HFF-Myc (cell line): ENCODE measurements around the gene PSME2.

Experiments used
- DNase-seq: peaks from one replicate; pipeline ENCODE4 v3.0.0-alpha.2; 2011; ENCODE audit warnings: low read depth; ENCODE audit errors: extremely low read depth
- H3K4me3 ChIP-seq: replicated peaks from 2 replicates; pipeline ENCODE4 v1.5.1; 2011; ENCODE audit warnings: low read depth, mild to moderate bottlenecking, control low read depth, low read length
- TF ChIP-seq, protein P1 (sequence below): IDR thresholded peaks from 2 replicates; pipeline ENCODE4 v1.5.1; 2012; ENCODE audit warnings: mild to moderate bottlenecking, low read depth, low read length, control low read depth; ENCODE audit errors: missing control alignments

Gene PSME2

GRCh38 chr14:24130380-24130716 lies 16.1 kb downstream of the PSME2 start, which contains the start of gene FITM1:
TSS of gene FITM1 (plus strand) at chr14:24130659. CDS start at chr14:24131564, 905 bp downstream.
- DNase-seq: no peak
- no peak within 1 kb of the TSS for H3K4me3 ChIP-seq
- TF ChIP-seq, protein P1, sequence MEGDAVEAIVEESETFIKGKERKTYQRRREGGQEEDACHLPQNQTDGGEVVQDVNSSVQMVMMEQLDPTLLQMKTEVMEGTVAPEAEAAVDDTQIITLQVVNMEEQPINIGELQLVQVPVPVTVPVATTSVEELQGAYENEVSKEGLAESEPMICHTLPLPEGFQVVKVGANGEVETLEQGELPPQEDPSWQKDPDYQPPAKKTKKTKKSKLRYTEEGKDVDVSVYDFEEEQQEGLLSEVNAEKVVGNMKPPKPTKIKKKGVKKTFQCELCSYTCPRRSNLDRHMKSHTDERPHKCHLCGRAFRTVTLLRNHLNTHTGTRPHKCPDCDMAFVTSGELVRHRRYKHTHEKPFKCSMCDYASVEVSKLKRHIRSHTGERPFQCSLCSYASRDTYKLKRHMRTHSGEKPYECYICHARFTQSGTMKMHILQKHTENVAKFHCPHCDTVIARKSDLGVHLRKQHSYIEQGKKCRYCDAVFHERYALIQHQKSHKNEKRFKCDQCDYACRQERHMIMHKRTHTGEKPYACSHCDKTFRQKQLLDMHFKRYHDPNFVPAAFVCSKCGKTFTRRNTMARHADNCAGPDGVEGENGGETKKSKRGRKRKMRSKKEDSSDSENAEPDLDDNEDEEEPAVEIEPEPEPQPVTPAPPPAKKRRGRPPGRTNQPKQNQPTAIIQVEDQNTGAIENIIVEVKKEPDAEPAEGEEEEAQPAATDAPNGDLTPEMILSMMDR: no peak

DNA sequence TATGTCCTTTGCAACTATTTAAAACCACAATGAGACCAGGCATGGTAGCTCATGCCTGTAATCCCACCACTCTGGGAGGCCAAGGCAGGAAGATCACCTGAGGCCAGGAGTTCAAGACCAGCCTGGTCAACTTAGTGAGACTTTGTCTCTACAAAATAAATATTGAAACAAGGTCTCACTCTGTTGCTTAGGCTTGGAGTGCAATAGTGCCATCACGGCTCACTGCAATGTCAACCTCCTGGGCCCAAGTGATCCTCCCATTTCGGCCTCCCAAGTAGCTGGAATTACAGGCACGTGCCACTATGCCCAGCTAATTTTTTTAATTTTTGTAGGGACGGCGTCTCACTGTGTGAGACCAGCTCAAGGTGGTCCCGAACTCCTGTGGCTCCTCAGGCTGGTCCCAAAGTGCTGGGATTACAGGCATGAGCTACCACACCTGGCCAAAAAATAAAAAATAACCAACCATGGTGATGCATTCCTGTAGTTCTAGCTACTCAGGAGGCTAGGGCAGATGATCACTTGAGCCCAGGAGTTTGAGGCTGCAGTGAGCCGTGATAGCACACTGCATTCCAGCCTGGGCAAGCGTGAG lies 16.9 kb downstream of the PSME2 start:
- TF ChIP-seq, protein P1: no peak
- no peak for DNase-seq
- no peak overlapping the region for H3K4me3 ChIP-seq

DNA sequence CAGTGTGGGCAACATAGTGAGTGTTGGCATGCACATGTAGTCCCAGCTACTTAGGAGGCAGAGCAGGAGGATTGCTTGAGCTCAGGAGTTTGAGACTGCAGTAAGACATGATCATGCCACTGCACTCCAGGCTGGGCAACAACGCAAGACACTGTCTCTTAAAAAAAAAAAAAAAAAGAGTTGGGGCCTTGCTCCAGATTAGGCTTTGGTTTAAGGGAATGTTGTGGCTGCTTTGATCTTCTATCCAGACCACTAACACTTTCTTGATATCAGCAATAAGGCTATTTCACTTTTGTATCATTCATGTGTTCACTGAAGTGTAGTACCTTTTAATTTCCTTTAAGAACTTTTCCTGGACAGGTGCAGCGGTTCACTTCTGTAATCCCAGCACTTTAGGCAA lies 18.7 kb downstream of the PSME2 start:
- TF ChIP-seq, protein P1: no peak
- H3K4me3 ChIP-seq: no peak overlapping the region
- no peak for DNase-seq

DNA sequence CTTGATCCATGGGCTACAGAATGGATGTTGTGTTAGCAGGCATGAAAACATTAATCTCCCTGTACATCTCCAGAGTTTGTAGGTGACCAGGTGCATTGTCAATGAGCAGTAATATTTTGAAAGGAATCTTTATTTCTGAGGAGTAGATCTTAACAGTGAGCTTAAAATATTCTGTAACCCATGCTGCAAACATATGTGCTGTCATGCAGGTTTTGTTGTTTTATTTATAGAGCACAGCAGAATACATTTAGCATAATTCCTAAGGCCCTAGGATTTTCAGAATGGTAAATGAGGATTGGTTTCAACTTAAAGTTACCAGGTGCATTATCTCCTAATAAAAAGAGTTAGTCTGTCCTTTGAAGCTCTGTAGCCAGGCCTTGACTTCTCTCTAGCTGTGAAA lies 19.5 kb downstream of the PSME2 start:
- DNase-seq: no peak
- no peak overlapping the region for H3K4me3 ChIP-seq
- TF ChIP-seq, protein P1: no peak

DNA sequence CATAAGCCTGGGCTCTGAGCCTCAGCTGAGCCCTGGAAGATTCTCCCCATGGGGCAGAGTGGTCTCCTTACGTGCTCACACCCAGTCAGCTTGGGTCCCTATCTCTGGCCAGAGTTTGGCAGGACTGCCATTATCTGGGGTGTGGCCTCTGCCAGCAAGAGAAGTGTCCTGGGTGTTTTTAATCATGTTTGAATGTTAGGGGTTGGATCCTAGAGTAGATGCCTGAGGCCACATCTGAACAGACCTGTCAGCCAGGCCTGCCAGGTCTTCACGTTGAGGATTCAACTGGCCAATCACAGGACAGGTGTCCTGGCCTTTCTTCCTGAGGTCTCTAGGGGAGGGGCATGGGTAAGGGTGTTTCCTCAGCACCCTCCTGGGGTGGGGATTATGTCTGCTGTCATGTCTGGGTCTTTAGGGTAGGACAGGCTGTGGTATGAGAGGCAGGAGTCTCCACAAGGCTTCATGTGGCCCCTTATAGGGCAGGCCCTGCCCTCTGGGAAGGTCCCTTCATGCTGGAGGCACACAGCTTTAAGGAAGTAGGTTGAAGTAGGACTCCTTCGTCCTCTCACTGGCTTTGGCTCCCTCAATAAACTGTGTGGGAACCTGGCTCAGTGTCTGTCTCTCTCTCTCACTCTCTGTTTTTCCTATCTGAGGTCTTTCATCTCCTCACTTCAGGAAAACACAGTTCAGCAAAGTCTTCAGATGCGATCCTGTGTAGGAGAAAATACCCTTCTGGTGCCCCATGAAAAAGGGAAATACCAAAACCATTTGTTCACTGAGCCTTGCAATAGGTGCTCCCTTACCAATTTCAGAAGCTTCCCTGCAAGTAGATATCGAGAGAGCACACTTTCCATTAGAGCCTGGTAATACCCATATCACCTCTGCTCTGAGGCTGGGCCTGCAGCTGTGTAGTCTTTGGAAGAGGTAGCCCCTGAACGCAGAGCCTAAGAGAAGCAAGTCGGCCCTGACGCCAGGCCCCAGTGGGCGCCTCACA lies 22.7 kb downstream of the PSME2 start:
- TF ChIP-seq, protein P1: no peak
- no peak overlapping the region for H3K4me3 ChIP-seq
- DNase-seq: no peak

DNA sequence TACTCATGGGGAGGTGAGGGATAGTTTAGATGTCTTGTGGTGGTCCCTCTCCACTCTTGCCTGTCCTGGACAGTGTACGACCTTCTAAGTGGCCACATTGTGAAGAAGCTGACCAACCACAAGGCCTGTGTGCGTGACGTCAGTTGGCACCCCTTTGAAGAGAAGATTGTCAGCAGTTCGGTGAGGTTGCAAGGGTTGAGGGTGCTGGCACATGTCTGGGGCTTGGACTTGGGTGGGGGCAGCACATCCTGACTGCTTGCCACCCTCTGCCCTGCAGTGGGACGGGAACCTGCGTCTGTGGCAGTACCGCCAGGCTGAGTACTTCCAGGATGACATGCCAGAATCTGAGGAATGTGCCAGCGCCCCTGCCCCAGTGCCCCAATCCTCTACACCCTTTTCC lies 23.5 kb downstream of the PSME2 start:
- no peak overlapping the region for H3K4me3 ChIP-seq
- TF ChIP-seq, protein P1: no peak
- no peak for DNase-seq
